ENCODE results near the gene LRRC8A. TPM values are rescaled to one million over a fixed set of nuclear protein-coding genes. Genes with fewer than 3 reads are reported as not detected.

The LRRC8A gene
- total RNA-seq, 1 donor from 2014 or later = 38.2 TPM

GRCh38 chr9:128927731-128928411, 45.9 kb downstream of the LRRC8A start:
- H3K27ac Mint-ChIP-seq = peak overlapping the region; percentile 60
- H3K9me3 Mint-ChIP-seq = no peaks in the 10 kb centered on the region
- no peaks in the 10 kb centered on the region for H3K27me3 Mint-ChIP-seq
- H3K4me1 Mint-ChIP-seq (ENCODE audit: unreplicated experiment) = peaks cover 6% of the 10 kb centered on the region
- peak overlapping the region; percentile 42 for H3K4me3 Mint-ChIP-seq
- H3K36me3 Mint-ChIP-seq = no peaks in the 10 kb centered on the region
- TF ChIP-seq CTCF (conservative IDR thresholded peaks at IDR 0.05) = peak; percentile 85
- DNase-seq (ENCODE audit: extremely low spot score, unreplicated experiment) = no peak

DNA sequence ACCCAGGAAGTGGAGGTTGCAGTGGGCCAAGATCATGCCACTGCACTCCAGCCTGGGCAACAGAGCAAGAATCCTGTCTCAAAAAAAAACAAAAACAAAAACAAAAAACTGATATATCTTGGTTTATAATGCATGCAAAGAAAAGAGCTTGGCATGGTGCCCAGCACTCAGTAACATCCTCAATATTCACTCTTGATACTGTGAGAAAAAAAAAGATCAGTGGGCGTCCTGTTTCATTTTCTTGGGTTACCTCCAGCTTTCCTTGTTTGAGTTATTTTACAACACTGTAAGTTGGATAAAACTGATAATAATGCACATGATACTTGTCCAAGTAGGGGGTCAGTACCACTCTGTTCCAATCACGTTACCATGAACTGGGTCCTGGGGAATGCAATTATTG, 46.7 kb downstream of the LRRC8A start:
- TF ChIP-seq CTCF (conservative IDR thresholded peaks at IDR 0.05) = no peak

GRCh38 chr9:128929560-128929959, 47.6 kb downstream of the LRRC8A start:
- no peak overlapping the region for H3K4me3 Mint-ChIP-seq
- no peaks in the 10 kb centered on the region for H3K9me3 Mint-ChIP-seq
- H3K36me3 Mint-ChIP-seq = no peaks in the 10 kb centered on the region
- H3K27ac Mint-ChIP-seq = no peak overlapping the region
- H3K27me3 Mint-ChIP-seq = no peaks in the 10 kb centered on the region
- peaks cover 6% of the 10 kb centered on the region for H3K4me1 Mint-ChIP-seq (ENCODE audit: unreplicated experiment)
- no peak for TF ChIP-seq CTCF (conservative IDR thresholded peaks at IDR 0.05)
- no peak for DNase-seq (ENCODE audit: extremely low spot score, unreplicated experiment)

More for the DNA sequence above, 46.7 kb downstream of the LRRC8A start:
- Mint-ChIP-seq H3K4me3 (no peak overlapping the region), H3K27me3 (no peaks in the 10 kb centered on the region), H3K4me1 (ENCODE audit: unreplicated experiment) (peaks cover 6% of the 10 kb centered on the region), H3K36me3 (no peaks in the 10 kb centered on the region), H3K27ac (no peak overlapping the region), H3K9me3 (no peaks in the 10 kb centered on the region)
- no peak for DNase-seq (ENCODE audit: extremely low spot score, unreplicated experiment)

- no peak for TF ChIP-seq CTCF (conservative IDR thresholded peaks at IDR 0.05)
- Mint-ChIP-seq H3K9me3 (no peaks in the 10 kb centered on the region), H3K36me3 (no peaks in the 10 kb centered on the region), H3K27ac (no peak overlapping the region), H3K27me3 (no peaks in the 10 kb centered on the region), H3K4me3 (no peak overlapping the region), H3K4me1 (ENCODE audit: unreplicated experiment) (no peaks in the 10 kb centered on the region)
- DNase-seq (ENCODE audit: extremely low spot score, unreplicated experiment) = no peak
Measured at GRCh38 chr9:128933731-128934130, 51.8 kb downstream of the LRRC8A start.

DNA sequence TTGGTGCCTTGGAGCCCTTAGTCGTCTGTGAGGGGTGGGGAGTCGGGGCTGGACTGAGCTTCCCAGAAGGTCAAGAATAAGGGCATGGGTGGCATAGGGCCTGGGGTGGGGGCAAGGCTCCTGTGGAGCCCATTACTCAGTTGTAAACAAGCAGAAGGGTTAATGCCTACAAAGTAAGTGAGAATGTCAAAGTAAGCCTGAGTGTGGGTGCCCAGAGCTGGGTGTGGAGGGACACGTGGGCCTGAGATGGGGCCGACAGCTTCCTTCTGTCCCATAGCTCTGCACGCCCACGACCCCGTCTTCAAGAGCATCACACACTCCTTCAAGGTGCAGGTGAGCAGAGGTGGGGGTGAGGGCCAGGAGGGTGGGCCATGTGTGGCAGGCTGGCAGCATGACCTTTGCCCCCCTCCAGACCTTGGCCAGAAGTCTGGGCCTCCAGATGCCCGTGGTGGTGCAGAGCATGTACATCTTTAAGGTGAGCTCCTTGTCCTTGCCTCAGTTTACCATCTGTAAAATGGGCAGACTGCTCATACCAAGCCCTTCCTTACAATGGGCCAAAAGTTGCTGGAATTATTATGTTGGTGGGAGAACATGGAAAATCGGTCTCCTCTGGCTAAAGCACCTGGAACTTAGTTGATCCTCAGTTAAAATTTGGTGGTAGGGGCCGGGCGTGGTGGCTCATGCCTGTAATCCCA, 54.4 kb downstream of the LRRC8A start:
- Mint-ChIP-seq H3K27me3 (no peaks in the 10 kb centered on the region), H3K4me1 (ENCODE audit: unreplicated experiment) (peaks cover 6% of the 10 kb centered on the region), H3K27ac (no peak overlapping the region), H3K4me3 (no peak overlapping the region), H3K36me3 (no peaks in the 10 kb centered on the region), H3K9me3 (no peaks in the 10 kb centered on the region)
- no peak for DNase-seq (ENCODE audit: extremely low spot score, unreplicated experiment)
- TF ChIP-seq CTCF (conservative IDR thresholded peaks at IDR 0.05) = no peak
